Peyer's patch (tissue), 4 donors: ENCODE data around the gene NET1. TPM values are rescaled to one million over a fixed set of nuclear protein-coding genes. Genes with fewer than 3 reads are reported as not detected.

Source experiments
- DNase-seq, 3 donors: peaks; one replicate each; pipeline ENCODE4 v3.0.0-alpha.2; 2017 to 2019
- H3K27ac ChIP-seq, 4 donors: fragments of 200-600 bp; sonication (generic); one replicate each; pipeline ENCODE4 v1.5.1; 2016 to 2019
- H3K27me3 ChIP-seq, 2 donors: fragments of 200-600 bp; sonication (generic); one replicate each; pipeline ENCODE4 v1.5.1; 2019
- H3K36me3 ChIP-seq, 3 donors: fragments of 200-600 bp; sonication (generic); one replicate each; pipeline ENCODE4 v1.5.1; 2016 to 2019
- H3K4me1 ChIP-seq, 4 donors: fragments of 200-600 bp; sonication (generic); one replicate each; pipeline ENCODE4 v1.5.1; 2016 to 2019
- H3K4me3 ChIP-seq, 4 donors: fragments of 200-600 bp; sonication (generic); 1 replicate in 3 of 4; 2 replicates in 1 of 4; pipeline ENCODE4 v1.5.1; 2016 to 2019; ENCODE audit warnings: mild to moderate bottlenecking in 1 of 4
- H3K9me3 ChIP-seq, 4 donors: fragments of 200-600 bp; sonication (generic); one replicate each; pipeline ENCODE4 v1.5.1; 2016 to 2019; ENCODE audit warnings: mild to moderate bottlenecking in 1 of 4
- POLR2A ChIP-seq, 2 donors: fragments of 450-650 bp; IDR thresholded peaks; one replicate each; pipeline ENCODE4 v1.5.1; 2017; ENCODE audit warnings: antibody characterized with exemption in 2 of 2, mild to moderate bottlenecking in 2 of 2, moderate library complexity in 2 of 2
- total RNA-seq, 4 donors: library from RNA; depleted of rRNA; stranded (reverse); fragments of >200 nt; gene quantifications; one replicate each; pipeline ENCODE4 v1.1.0, GENCODE V29; 2016
- TF ChIP-seq, protein P1 (sequence below), 6 experiments: fragments of 450-650 bp in 4 of 6; fragments of 200-600 bp in 2 of 6; sonication (generic) in 1 of 6; IDR thresholded peaks; one replicate each; pipeline ENCODE4 v1.5.1; 2017 to 2019; ENCODE audit warnings: antibody characterized with exemption in 6 of 6, mild to moderate bottlenecking in 3 of 6, moderate library complexity in 1 of 6

NET1 gene
- total RNA-seq, 4 donors from 2014 or later = 85.0 to 155 (median 122) TPM

DNA sequence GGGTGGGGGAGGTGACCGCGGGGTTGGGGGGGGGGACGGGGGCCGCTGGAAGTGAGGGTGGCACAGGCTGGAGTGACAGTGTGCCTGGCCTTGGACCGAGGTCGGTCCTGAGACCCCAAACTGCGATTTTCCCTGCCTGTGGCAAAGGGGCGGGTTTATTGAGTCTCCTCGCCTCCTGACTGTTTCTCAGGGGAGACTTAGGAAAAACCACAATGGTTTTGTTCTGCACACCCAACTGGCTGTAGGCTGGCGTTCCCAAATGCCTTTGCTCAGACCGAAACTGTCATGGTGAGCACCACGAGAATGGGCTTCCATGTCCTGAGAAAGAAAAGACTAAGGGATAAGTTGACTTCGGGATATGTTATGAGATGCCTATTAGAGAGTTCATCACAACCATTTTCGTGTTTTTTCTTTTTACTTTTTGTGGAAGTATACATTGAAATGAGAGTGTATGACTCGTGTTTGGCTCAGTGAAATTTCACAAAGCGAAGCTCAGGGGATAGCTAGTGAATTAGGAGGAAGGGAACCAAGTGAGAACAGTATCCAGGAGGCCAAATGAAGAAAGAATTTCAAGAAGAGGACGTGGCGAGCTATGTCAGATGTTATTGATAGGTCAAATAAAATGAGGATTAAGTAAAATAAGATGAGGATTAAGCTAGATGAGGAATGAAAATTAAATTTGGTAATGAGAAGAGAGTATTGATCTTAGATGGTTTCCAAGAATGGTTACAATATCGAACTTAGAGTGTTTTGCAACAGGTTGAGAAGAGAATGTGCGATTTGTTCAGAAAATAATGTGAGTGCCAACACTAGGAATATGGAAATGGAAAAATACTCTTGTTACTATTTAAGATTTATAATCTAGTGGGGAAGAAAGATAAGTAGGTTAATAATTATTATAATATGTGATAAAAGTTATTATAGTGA is 918 bp downstream of the NET1 start:
- no peak for TF ChIP-seq POLR2A (IDR thresholded peaks at IDR 0.05)
- TF ChIP-seq, protein P1, sequence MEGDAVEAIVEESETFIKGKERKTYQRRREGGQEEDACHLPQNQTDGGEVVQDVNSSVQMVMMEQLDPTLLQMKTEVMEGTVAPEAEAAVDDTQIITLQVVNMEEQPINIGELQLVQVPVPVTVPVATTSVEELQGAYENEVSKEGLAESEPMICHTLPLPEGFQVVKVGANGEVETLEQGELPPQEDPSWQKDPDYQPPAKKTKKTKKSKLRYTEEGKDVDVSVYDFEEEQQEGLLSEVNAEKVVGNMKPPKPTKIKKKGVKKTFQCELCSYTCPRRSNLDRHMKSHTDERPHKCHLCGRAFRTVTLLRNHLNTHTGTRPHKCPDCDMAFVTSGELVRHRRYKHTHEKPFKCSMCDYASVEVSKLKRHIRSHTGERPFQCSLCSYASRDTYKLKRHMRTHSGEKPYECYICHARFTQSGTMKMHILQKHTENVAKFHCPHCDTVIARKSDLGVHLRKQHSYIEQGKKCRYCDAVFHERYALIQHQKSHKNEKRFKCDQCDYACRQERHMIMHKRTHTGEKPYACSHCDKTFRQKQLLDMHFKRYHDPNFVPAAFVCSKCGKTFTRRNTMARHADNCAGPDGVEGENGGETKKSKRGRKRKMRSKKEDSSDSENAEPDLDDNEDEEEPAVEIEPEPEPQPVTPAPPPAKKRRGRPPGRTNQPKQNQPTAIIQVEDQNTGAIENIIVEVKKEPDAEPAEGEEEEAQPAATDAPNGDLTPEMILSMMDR (IDR thresholded peaks at IDR 0.05) = no peak
- Histone ChIP-seq H3K27ac (peak overlapping the region in 3 of 4 donors; percentile 33 to 54 (median 36)), H3K9me3 (peaks cover 0 to 2% (median 0%) of the 10 kb centered on the region in 4 donors), H3K4me3 (peak overlapping the region; percentile 56 to 89 (median 68)), H3K4me1 (no peaks in the 10 kb centered on the region), H3K27me3 (no peaks in the 10 kb centered on the region), H3K36me3 (no peaks in the 10 kb centered on the region)
- DNase-seq = peak in 1 of 3 donors; percentile 51

GRCh38 chr10:5416981-5417380 is 4.6 kb downstream of the NET1 start:
- Histone ChIP-seq H3K4me3 (no peak overlapping the region), H3K36me3 (no peaks in the 10 kb centered on the region), H3K27me3 (no peaks in the 10 kb centered on the region), H3K27ac (no peak overlapping the region), H3K9me3 (peaks cover 0 to 2% (median 0%) of the 10 kb centered on the region in 4 donors), H3K4me1 (no peaks in the 10 kb centered on the region)
- DNase-seq = no peak
- TF ChIP-seq, protein P1 (IDR thresholded peaks at IDR 0.05) = no peak
- TF ChIP-seq POLR2A (IDR thresholded peaks at IDR 0.05) = no peak

DNA sequence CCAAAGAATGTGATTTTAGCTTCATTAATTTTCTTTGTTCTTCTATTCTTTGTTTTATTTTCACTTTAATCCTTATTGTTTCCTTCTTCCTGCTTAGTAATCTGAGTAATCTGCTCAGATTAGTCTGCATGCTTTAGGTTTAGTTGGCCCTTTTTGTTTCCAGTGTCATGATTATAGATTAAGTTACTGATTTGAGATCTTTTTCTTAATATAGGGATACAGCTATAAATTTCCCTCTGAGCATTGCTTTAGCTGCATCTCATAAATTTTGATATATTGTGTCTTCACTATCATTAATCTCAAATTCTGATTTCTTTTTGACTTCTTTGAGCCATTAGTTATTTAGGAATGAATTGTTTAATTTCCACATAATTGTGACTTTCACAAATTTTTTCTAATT is 6.2 kb downstream of the NET1 start:
- H3K4me3 ChIP-seq = no peak overlapping the region
- H3K9me3 ChIP-seq = peaks cover 0 to 2% (median 0%) of the 10 kb centered on the region in 4 donors
- DNase-seq = no peak
- TF ChIP-seq, protein P1 (IDR thresholded peaks at IDR 0.05) = no peak
- TF ChIP-seq POLR2A (IDR thresholded peaks at IDR 0.05) = no peak
- no peaks in the 10 kb centered on the region for H3K4me1 ChIP-seq
- H3K36me3 ChIP-seq = no peaks in the 10 kb centered on the region
- no peak overlapping the region for H3K27ac ChIP-seq
- no peaks in the 10 kb centered on the region for H3K27me3 ChIP-seq

GRCh38 chr10:5419466-5420094 is 7.2 kb downstream of the NET1 start:
- Histone ChIP-seq H3K27ac (no peak overlapping the region), H3K4me3 (no peak overlapping the region), H3K9me3 (peaks cover 0 to 2% (median 0%) of the 10 kb centered on the region in 4 donors), H3K36me3 (no peaks in the 10 kb centered on the region), H3K27me3 (no peaks in the 10 kb centered on the region), H3K4me1 (no peaks in the 10 kb centered on the region)
- no peak for DNase-seq
- no peak for TF ChIP-seq POLR2A (IDR thresholded peaks at IDR 0.05)
- TF ChIP-seq, protein P1 (IDR thresholded peaks at IDR 0.05) = no peak

DNA sequence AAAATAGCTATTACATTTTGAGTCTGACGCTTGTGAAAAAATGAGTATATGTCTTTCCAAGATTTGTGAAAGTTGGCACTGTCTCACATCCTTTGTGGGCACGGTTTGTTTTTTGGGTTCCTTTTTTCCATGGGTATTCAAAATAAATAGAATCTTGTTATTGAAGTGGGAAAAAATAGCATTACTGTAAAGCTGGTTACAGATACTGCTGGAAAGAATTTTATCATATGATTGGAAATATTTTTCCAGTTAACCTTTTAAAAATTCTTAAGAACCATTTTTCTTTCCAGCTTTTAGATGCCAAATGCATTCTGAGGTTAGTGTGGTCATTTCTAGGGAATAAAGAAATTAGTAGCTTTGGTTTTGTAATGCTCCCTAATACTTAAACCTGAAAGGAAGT is 11.4 kb downstream of the NET1 start:
- no peak for DNase-seq
- no peaks in the 10 kb centered on the region for H3K36me3 ChIP-seq
- no peaks in the 10 kb centered on the region for H3K9me3 ChIP-seq
- no peaks in the 10 kb centered on the region for H3K4me1 ChIP-seq
- H3K27ac ChIP-seq = no peak overlapping the region
- H3K4me3 ChIP-seq = no peak overlapping the region
- no peak for TF ChIP-seq POLR2A (IDR thresholded peaks at IDR 0.05)
- TF ChIP-seq, protein P1 (IDR thresholded peaks at IDR 0.05) = no peak
- H3K27me3 ChIP-seq = no peaks in the 10 kb centered on the region
